K562 (cell line): ENCODE data around the gene PALMD. TPM values are rescaled to one million over a fixed set of nuclear protein-coding genes. Genes with fewer than 3 reads are reported as not detected.
A peak's percentile ranks its signal among the peaks of the same experiment; 100 is the strongest.

Source experiments
- ATAC-seq: fragments of 200-7000 bp; cut with Tn5 transposase; 3 replicates; pipeline ENCODE4 v1.9.1; 2020; ENCODE audit warnings: moderate library complexity
- BruUV-seq: library from RNA; stranded (reverse); fragments of 400-500 nt; replicated peaks from 2 replicates; lab custom pipeline; 2021; lab: Mats Ljungman, UMichigan
- CTCF ChIA-PET: fragments of 300-600 bp; formaldehyde crosslinking; extraction: SDS; loops from one replicate; lab custom pipeline; 2021; ENCODE audit warnings: low intra/inter-chr PET ratio; lab: Yijun Ruan, JAX
- POLR2A ChIA-PET: fragments of 300-600, 350-650 bp; sonication (Branson Sonifier 250); formaldehyde crosslinking; extraction: SDS; loops from one replicate; lab custom pipeline; 2021; ENCODE audit warnings: antibody characterized with exemption, inconsistent platforms; lab: Yijun Ruan, JAX
- DNase-seq, 4 experiments: peaks; one replicate each; pipeline versions ENCODE4 v3.0.0 to v3.0.0-alpha.2; 2011 to 2018; ENCODE audit warnings: low spot score in 3 of 4, mixed read lengths in 3 of 4; ENCODE audit errors: extremely low read depth in 1 of 4
- FAIRE-seq: peaks from 2 replicates; lab custom pipeline; 2011; peaks lifted over from hg19 to GRCh38; lab: Jason Lieb, UNC
- H2AFZ ChIP-seq: 2 replicates; pipeline ENCODE4 v1.6.0; 2011; ENCODE audit warnings: low read depth, low read length, control low read depth, inconsistent platforms
- H3K27ac ChIP-seq: fragments of 200-600 bp; 3 replicates; pipeline ENCODE4 v1.8.0; 2011; ENCODE audit warnings: low read depth, mild to moderate bottlenecking, control low read depth, inconsistent platforms, low read length, moderate library complexity, mixed read lengths; ENCODE audit errors: extremely low read depth
- H3K27me3 ChIP-seq, 2 experiments: fragments of 300-600 bp in 1 of 2; 2 replicates in 1 of 2; 3 replicates in 1 of 2; pipeline versions ENCODE4 v1.6.0 to v1.8.0; 2011; ENCODE audit warnings: inconsistent platforms in 2 of 2, low read length in 2 of 2, mild to moderate bottlenecking in 1 of 2, mixed read lengths in 1 of 2, moderate library complexity in 1 of 2; ENCODE audit not compliant: control insufficient read depth in 2 of 2, insufficient read depth in 2 of 2
- H3K36me3 ChIP-seq: fragments of 300-600 bp; 3 replicates; pipeline ENCODE4 v1.8.0; 2011; ENCODE audit warnings: mild to moderate bottlenecking, low read length, inconsistent platforms; ENCODE audit not compliant: control insufficient read depth, insufficient read depth
- H3K4me1 ChIP-seq, 2 experiments: fragments of 200-600 bp in 1 of 2; replicated peaks in 1 of 2; 2 replicates in 1 of 2; 3 replicates in 1 of 2; pipeline versions ENCODE4 v1.5.1 to v1.8.0; 2011; ENCODE audit warnings: inconsistent platforms in 2 of 2, low read length in 2 of 2, mild to moderate bottlenecking in 1 of 2, mixed read lengths in 1 of 2, moderate library complexity in 1 of 2; ENCODE audit not compliant: control insufficient read depth in 2 of 2, insufficient read depth in 2 of 2
- H3K4me2 ChIP-seq: 2 replicates; pipeline ENCODE4 v1.6.1; 2011; ENCODE audit warnings: low read length, control low read depth, inconsistent platforms, mixed read lengths; ENCODE audit not compliant: insufficient read depth
- H3K4me3 ChIP-seq: fragments of 200-600 bp; sonication (generic), shearing (Covaris generic); 2 replicates; pipeline ENCODE4 v1.5.1; 2016; ENCODE audit warnings: control low read depth, inconsistent platforms
- H3K79me2 ChIP-seq: fragments of 200-600 bp; 3 replicates; pipeline ENCODE4 v1.8.0; 2011; ENCODE audit warnings: low read length, inconsistent platforms; ENCODE audit not compliant: control insufficient read depth, insufficient read depth
- H3K9ac ChIP-seq, 2 experiments: 2 replicates each; pipeline versions ENCODE4 v1.6.0 to v1.6.1; 2011; ENCODE audit warnings: low read depth in 2 of 2, low read length in 2 of 2, control low read depth in 1 of 2, inconsistent platforms in 1 of 2, mild to moderate bottlenecking in 1 of 2, mixed read lengths in 1 of 2; ENCODE audit not compliant: insufficient read depth in 1 of 2
- H3K9me1 ChIP-seq: one replicate; pipeline ENCODE4 v1.6.0; 2011; ENCODE audit warnings: inconsistent platforms, mild to moderate bottlenecking, low read length, moderate library complexity; ENCODE audit not compliant: control insufficient read depth, insufficient read depth
- H3K9me3 ChIP-seq: replicated peaks from 2 replicates; pipeline ENCODE4 v1.5.1; 2011; ENCODE audit warnings: low read depth, low read length, inconsistent platforms; ENCODE audit not compliant: control insufficient read depth, insufficient read depth
- H4K20me1 ChIP-seq: replicated peaks from 2 replicates; pipeline ENCODE4 v1.6.1; 2011; ENCODE audit warnings: low read length, inconsistent platforms, mixed read lengths; ENCODE audit not compliant: control insufficient read depth, insufficient read depth
- FOXM1 ChIP-seq, 2 experiments: fragments of 450-650 bp in 1 of 2; sonication (generic) in 1 of 2; formaldehyde crosslinking in 1 of 2; IDR thresholded peaks; 2 replicates each; pipeline versions ENCODE4 v1.6.1 to v1.9.0; 2017 to 2022; ENCODE audit warnings: low read depth in 2 of 2, mild to moderate bottlenecking in 2 of 2, missing genetic modification reagents in 1 of 2, moderate library complexity in 1 of 2
- JUNB ChIP-seq: fragments of 450-650 bp; formaldehyde crosslinking; conservative IDR thresholded peaks from 2 replicates; pipeline ENCODE4 v1.4.0; 2020; ENCODE audit warnings: mild to moderate bottlenecking
- KDM5B ChIP-seq: fragments of 200-600 bp; sonication (generic); IDR thresholded peaks from 2 replicates; pipeline ENCODE4 v1.6.1; 2012; ENCODE audit warnings: low read depth, mild to moderate bottlenecking, moderate library complexity, low read length, control low read depth, inconsistent platforms; ENCODE audit not compliant: insufficient replicate concordance
- NR3C1 ChIP-seq: sonication (generic); formaldehyde crosslinking; IDR thresholded peaks from 2 replicates; pipeline ENCODE4 v1.8.1; 2022; ENCODE audit warnings: missing genetic modification reagents
- RBM39 ChIP-seq: fragments of 200-400 bp; formaldehyde crosslinking; optimal IDR thresholded peaks from 2 replicates; pipeline ENCODE3; 2018; ENCODE audit warnings: low read depth, low read length
- SLC30A9 ChIP-seq: fragments of 250-450 bp; sonication (Bioruptor Pico); IDR thresholded peaks from 2 replicates; pipeline ENCODE4 v1.8.0; 2022; ENCODE audit warnings: mild to moderate bottlenecking, moderate library complexity
- TCFL5 ChIP-seq: fragments of 250-450 bp; sonication (Bioruptor Pico); conservative IDR thresholded peaks from 2 replicates; pipeline ENCODE4 v1.6.1; 2021; ENCODE audit warnings: mild to moderate bottlenecking, moderate library complexity, matching md5 sums
- YBX1 ChIP-seq: fragments of 450-650 bp; IDR thresholded peaks from 2 replicates; pipeline ENCODE4 v1.7.1; 2016; ENCODE audit warnings: mild to moderate bottlenecking
- ZNF121 ChIP-seq: sonication (generic); formaldehyde crosslinking; conservative IDR thresholded peaks from 2 replicates; pipeline ENCODE4 v1.8.0; 2022; ENCODE audit warnings: missing genetic modification reagents
- ZNF717 ChIP-seq: fragments of 250-450 bp; sonication (Bioruptor Pico); IDR thresholded peaks from 2 replicates; pipeline ENCODE4 v1.5.0; 2021
- ZNF764 ChIP-seq: fragments of 250-450 bp; sonication (Bioruptor Pico); IDR thresholded peaks from 2 replicates; pipeline ENCODE4 v1.4.0; 2020; ENCODE audit warnings: low read depth, mild to moderate bottlenecking, moderate library complexity
- WGBS: fragments of 100-300 bp; shearing (Covaris generic); methylation state at CpG from one replicate; pipeline ENCODE4 v1.1.6; 2016; ENCODE audit warnings: low coverage, mixed read lengths; ENCODE audit not compliant: insufficient coverage; ENCODE audit errors: missing lambda C conversion rate; 5-methylcytosine and 5-hydroxymethylcytosine counted together
- in situ Hi-C: fragments of 300-500 bp; cut with MboI; formaldehyde crosslinking; loops from 4 replicates; pipeline ENCODE4 v1.15.0; 2018; ENCODE audit warnings: inconsistent platforms, mixed read lengths
- intact Hi-C: fragments of 100-400 bp; cut with micrococcal nuclease; formaldehyde crosslinking; loops from 2 replicates; pipeline ENCODE4 v1.14.2; 2022
- polyA plus RNA-seq, 8 experiments: library from polyadenylated mRNA; depleted of rRNA in 4 of 8; stranded (reverse) in 5 of 8; unstranded in 3 of 8; fragments of >200 nt; fragmentation: Nextera tagmentation in 2 of 8; fragmentation: Illumina TruSeq in 1 of 8; extraction: Ambion mirVana in 2 of 8; extraction: Trizol in 1 of 8; gene quantifications; 2 replicates each; pipeline versions ENCODE4 v1.2.1 to v1.2.3, GENCODE V29; 2011 to 2014; ENCODE audit warnings: inconsistent platforms in 1 of 8, missing spikeins in 1 of 8
- total RNA-seq, 7 experiments: library from RNA; depleted of rRNA in 6 of 7; stranded (reverse); fragments of >200 nt in 6 of 7; fragmentation: Illumina TruSeq in 2 of 7; extraction: Trizol in 2 of 7; gene quantifications; 2 replicates each; pipeline versions ENCODE4 v1.2.1 to v1.2.3, GENCODE V29; 2011 to 2021; ENCODE audit warnings: low replicate concordance in 1 of 7
- TF ChIP-seq, protein P1 (sequence below): fragments of 200-800 bp; sonication (Bioruptor generic); IDR thresholded peaks from 2 replicates; pipeline ENCODE4 v1.6.1; 2017; ENCODE audit warnings: missing genetic modification characterization, missing compliant biosample characterization
- TF ChIP-seq, protein P2 (sequence below): fragments of 250-450 bp; sonication (Bioruptor Pico); IDR thresholded peaks from 2 replicates; pipeline ENCODE4 v1.5.0; 2021

Gene PALMD
- total and polyA plus RNA-seq, 9 of the 15 experiments (the other 6 are each of a cell fraction or from before 2014, with no cell fraction given), result 2.7 to 13.5 (median 5.4) TPM

GRCh38 chr1:99723251-99723650, 77.3 kb downstream of the PALMD start:
- Histone ChIP-seq H3K4me3 (no peak overlapping the region), H3K9me3 (no peaks in the 10 kb centered on the region), H3K4me1 (peaks cover 0 to 5% of the 10 kb centered on the region in 2 experiments; a peak in 1 of 5 replicates), H3K9ac (no peak overlapping the region), H3K4me2 (no peak overlapping the region), H2AFZ (no peak overlapping the region), H4K20me1 (no peaks in the 10 kb centered on the region), H3K36me3 (peaks cover 56% of the 10 kb centered on the region), H3K27me3 (no peaks in the 10 kb centered on the region), H3K27ac (no peak overlapping the region), H3K9me1 (no peaks in the 10 kb centered on the region), H3K79me2 (no peaks in the 10 kb centered on the region)
- ATAC-seq, result no peak
- TF ChIP-seq KDM5B, result no peak
- TF ChIP-seq ZNF121 (CRISPR knock-in tag), result peak; percentile 72; the same call in 1 of the 2 replicates
- TF ChIP-seq TCFL5, result no peak
- FAIRE-seq, result no peak
- no TSS peak for BruUV-seq
- intact Hi-C loops (no loop called here), in situ Hi-C loops (no loop called here)
- CTCF ChIA-PET, result interaction anchor here (0.7 kb wide), 1 partner anchor 1151 kb away, joined by 4 read pairs; no protein-coding TSS in a partner anchor
- DNase-seq, result no peak
- WGBS, result 89% methylated on average over 3 of the region's 3 CpGs
- POLR2A ChIA-PET, result interaction anchor here (0.6 kb wide), 1 partner anchor 339 kb away, joined by 3 read pairs; no protein-coding TSS in a partner anchor

DNA sequence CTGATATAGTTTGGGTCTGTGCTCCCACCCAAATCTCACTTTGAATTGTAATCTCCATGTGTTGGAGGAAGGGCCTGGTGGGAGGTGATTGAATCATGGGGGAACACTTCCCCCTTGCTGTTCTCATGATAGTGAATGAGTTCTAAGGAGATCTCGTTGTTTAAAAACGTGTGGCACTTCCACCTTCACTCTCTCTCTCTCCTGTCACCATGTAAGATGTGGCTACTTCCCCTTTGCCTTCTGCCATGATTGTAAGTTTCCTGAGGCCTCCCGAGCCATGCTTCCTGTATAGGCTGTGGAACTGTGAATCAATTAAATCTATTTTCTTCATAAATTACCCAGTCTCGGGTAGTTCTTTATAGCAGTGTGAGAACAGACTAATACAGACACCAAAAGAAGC, 80.1 kb downstream of the PALMD start:
- Histone ChIP-seq H3K9me1 (no peaks in the 10 kb centered on the region), H3K4me1 (peaks cover 0 to 5% of the 10 kb centered on the region in 2 experiments; a peak in 1 of 5 replicates), H3K9me3 (no peaks in the 10 kb centered on the region), H3K27me3 (no peaks in the 10 kb centered on the region), H2AFZ (no peak overlapping the region), H4K20me1 (no peaks in the 10 kb centered on the region), H3K4me2 (no peak overlapping the region), H3K9ac (no peak overlapping the region), H3K79me2 (no peaks in the 10 kb centered on the region), H3K27ac (no peak overlapping the region), H3K36me3 (peaks cover 62% of the 10 kb centered on the region), H3K4me3 (no peak overlapping the region)
- in situ Hi-C loops, result no loop called here
- ChIA-PET POLR2A (no interaction called here), CTCF (no interaction called here)
- WGBS, result 61% methylated on average over 4 of the region's 4 CpGs
- intact Hi-C loops, result no loop called here
- no TSS peak for BruUV-seq
- no peak for ATAC-seq
- TF ChIP-seq FOXM1 (IDR thresholded peaks at IDR 0.05; ENCODE audit: low read depth) (no peak), FOXM1 (CRISPR knock-in tag; IDR thresholded peaks at IDR 0.05; ENCODE audit: low read depth) (no peak), JUNB (no peak), YBX1 (no peak), NR3C1 (CRISPR knock-in tag) (no peak), ZNF764 (CRISPR knock-in tag) (no peak), SLC30A9 (CRISPR knock-in tag) (no peak), ZNF717 (CRISPR knock-in tag) (no peak), RBM39 (no peak)
- TF ChIP-seq, protein P1, sequence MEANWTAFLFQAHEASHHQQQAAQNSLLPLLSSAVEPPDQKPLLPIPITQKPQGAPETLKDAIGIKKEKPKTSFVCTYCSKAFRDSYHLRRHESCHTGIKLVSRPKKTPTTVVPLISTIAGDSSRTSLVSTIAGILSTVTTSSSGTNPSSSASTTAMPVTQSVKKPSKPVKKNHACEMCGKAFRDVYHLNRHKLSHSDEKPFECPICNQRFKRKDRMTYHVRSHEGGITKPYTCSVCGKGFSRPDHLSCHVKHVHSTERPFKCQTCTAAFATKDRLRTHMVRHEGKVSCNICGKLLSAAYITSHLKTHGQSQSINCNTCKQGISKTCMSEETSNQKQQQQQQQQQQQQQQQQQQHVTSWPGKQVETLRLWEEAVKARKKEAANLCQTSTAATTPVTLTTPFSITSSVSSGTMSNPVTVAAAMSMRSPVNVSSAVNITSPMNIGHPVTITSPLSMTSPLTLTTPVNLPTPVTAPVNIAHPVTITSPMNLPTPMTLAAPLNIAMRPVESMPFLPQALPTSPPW (CRISPR knock-in tag), result no peak
- TF ChIP-seq, protein P2, sequence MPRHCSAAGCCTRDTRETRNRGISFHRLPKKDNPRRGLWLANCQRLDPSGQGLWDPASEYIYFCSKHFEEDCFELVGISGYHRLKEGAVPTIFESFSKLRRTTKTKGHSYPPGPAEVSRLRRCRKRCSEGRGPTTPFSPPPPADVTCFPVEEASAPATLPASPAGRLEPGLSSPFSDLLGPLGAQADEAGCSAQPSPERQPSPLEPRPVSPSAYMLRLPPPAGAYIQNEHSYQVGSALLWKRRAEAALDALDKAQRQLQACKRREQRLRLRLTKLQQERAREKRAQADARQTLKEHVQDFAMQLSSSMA (CRISPR knock-in tag), result no peak
- DNase-seq, result no peak
- no peak for FAIRE-seq
